A673 (cell line): ENCODE measurements around the gene GAB1.

Experiments
- EZH2 ChIP-seq: fragments of 200-600 bp; sonication (generic); IDR thresholded peaks from 2 replicates; pipeline ENCODE4 v1.6.1; 2017; ENCODE audit warnings: borderline replicate concordance, low read depth, mild to moderate bottlenecking, mixed read lengths, antibody characterized with exemption, low read length; ENCODE audit not compliant: poor library complexity, severe bottlenecking
- TF ChIP-seq, protein P1 (sequence below): fragments of 300-800, 200-600 bp; sonication (generic); conservative IDR thresholded peaks from 2 replicates; pipeline ENCODE4 v1.5.1; 2017; ENCODE audit warnings: low read depth, mild to moderate bottlenecking, antibody characterized with exemption, low read length, moderate library complexity, mixed read lengths

DNA sequence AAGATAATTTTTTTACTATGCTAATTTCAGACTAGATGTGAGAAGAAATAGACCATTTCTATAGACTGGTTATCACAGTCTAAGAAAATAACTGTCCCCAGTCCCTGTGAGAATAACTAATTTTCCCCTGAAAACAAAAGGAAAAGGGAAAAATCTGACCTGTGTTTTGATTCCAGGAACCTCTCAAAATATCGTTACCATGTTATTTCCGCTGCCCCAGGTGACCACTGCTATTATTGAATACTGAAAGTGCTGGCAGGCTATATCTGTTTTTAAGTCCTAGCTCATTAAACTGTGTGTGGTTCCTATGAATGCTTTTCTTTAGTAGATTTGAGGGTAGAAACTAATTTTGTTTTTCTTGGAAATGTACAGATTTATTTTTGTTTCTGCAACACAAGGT is 83.6 kb downstream of the GAB1 start:
- TF ChIP-seq EZH2: no peak
- TF ChIP-seq, protein P1, sequence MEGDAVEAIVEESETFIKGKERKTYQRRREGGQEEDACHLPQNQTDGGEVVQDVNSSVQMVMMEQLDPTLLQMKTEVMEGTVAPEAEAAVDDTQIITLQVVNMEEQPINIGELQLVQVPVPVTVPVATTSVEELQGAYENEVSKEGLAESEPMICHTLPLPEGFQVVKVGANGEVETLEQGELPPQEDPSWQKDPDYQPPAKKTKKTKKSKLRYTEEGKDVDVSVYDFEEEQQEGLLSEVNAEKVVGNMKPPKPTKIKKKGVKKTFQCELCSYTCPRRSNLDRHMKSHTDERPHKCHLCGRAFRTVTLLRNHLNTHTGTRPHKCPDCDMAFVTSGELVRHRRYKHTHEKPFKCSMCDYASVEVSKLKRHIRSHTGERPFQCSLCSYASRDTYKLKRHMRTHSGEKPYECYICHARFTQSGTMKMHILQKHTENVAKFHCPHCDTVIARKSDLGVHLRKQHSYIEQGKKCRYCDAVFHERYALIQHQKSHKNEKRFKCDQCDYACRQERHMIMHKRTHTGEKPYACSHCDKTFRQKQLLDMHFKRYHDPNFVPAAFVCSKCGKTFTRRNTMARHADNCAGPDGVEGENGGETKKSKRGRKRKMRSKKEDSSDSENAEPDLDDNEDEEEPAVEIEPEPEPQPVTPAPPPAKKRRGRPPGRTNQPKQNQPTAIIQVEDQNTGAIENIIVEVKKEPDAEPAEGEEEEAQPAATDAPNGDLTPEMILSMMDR: no peak
